Spleen (tissue), 7 donors: ENCODE results near the gene RANBP3L.

ENCODE experiments used
- CTCF ChIP-seq, 11 experiments: fragments of 200-600 bp in 7 of 11; fragments of 450-650 bp in 4 of 11; sonication (generic) in 4 of 11; IDR thresholded peaks in 8 of 11; conservative IDR thresholded peaks in 3 of 11; 1 replicate in 7 of 11; 2 replicates in 4 of 11; pipeline versions ENCODE4 v1.4.0 to v1.8.0; 2016 to 2021; ENCODE audit warnings: antibody characterized with exemption in 11 of 11, inconsistent platforms in 4 of 11, mild to moderate bottlenecking in 1 of 11
- POLR2A ChIP-seq, 3 donors: fragments of 450-650 bp; IDR thresholded peaks; one replicate each; pipeline ENCODE4 v1.5.1; 2017; ENCODE audit warnings: antibody characterized with exemption in 3 of 3, mild to moderate bottlenecking in 1 of 3
- POLR2AphosphoS5 ChIP-seq, 3 donors: sonication (generic); formaldehyde crosslinking; IDR thresholded peaks; one replicate each; pipeline ENCODE4 v1.5.1; 2017; ENCODE audit warnings: antibody characterized with exemption in 3 of 3
- donor health status: DM: no; HTN: no; CAD: no; lungs with moderate emphysema.
- donor health status: DM: no; HTN: no; CAD: no.
- donor health status: DM: no; HTN: no; CAD: no.

DNA sequence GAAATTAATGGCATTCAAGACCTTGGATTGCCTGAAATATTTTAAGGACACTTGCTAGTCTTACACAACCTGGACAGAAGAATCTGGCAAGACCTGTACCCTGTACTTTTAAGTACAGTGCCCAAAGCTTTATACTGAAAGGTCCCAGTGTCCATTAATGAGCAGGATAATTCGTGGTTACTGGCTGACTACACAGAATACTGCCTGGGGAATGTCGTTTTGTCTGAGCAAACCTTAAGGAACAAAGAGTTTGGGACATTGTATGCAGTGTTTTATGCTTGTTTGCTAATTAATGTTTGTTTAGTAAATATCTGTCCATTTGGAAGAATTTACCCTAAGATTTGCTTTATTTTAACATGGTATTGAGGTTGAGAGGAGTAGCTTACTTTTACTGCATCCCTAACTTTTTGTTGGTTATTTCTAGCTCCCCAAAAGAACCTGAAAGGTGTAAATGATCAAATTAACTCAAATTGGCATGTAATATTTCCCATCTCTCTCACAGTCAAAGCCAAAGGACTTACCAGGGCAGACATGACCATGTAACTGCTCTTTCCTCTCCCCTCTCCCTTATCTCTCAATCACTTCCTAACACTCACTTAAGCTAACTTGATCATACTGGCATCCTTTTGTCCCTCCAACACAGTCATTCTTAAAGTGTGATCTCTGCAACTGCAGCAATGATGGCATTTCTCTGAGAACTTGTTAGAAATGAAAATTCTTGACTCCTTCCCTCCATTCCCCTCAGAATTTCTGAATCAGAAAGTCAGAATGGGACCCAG, 15.7 kb downstream of the RANBP3L start:
- TF ChIP-seq CTCF (IDR thresholded peaks at IDR 0.05 in 8 of 11, conservative IDR thresholded peaks at IDR 0.05 in 3 of 11), result no peak
- TF ChIP-seq POLR2AphosphoS5 (IDR thresholded peaks at IDR 0.05), result no peak
- no peak for TF ChIP-seq POLR2A (IDR thresholded peaks at IDR 0.05)
